Panc1 (cell line): ENCODE results near the gene SPRING1. TPM values are rescaled to one million over a fixed set of nuclear protein-coding genes. Genes with fewer than 3 reads are reported as not detected.

Experiments
- ATAC-seq: fragments of 200-7000 bp; cut with Tn5 transposase; 2 replicates; pipeline ENCODE4 v1.9.1; 2020; ENCODE audit warnings: mild to moderate bottlenecking, moderate library complexity
- BruUV-seq: library from RNA; stranded (reverse); fragments of 400-500 nt; replicated peaks from 2 replicates; lab custom pipeline; 2021; lab: Mats Ljungman, UMichigan
- CTCF ChIA-PET: fragments of 300-600 bp; sonication (Branson Sonifier 250); formaldehyde crosslinking; loops from one replicate; lab custom pipeline; 2022; ENCODE audit warnings: antibody characterized with exemption; lab: Charles Lee
- POLR2A ChIA-PET: fragments of 300-600 bp; sonication (Branson Sonifier 250); formaldehyde crosslinking; loops from one replicate; lab custom pipeline; 2022; ENCODE audit warnings: antibody characterized with exemption; lab: Charles Lee
- DNase-seq: peaks from one replicate; pipeline ENCODE4 v3.0.0-alpha.2; 2010; ENCODE audit warnings: low read depth, low spot score
- H3K27ac ChIP-seq: 2 replicates; pipeline ENCODE4 v1.5.1; 2011; ENCODE audit warnings: mild to moderate bottlenecking, low read length, inconsistent platforms
- H3K27me3 ChIP-seq: fragments of 200-500 bp; sonication (Bioruptor generic); 2 replicates; pipeline ENCODE4 v1.6.0; 2014; ENCODE audit warnings: low read length, inconsistent platforms; ENCODE audit not compliant: control insufficient read depth, insufficient read depth
- H3K36me3 ChIP-seq: fragments of 200-500 bp; sonication (Bioruptor generic); 2 replicates; pipeline ENCODE4 v1.5.1; 2014; ENCODE audit warnings: inconsistent platforms, mild to moderate bottlenecking, low read length, moderate library complexity; ENCODE audit not compliant: control insufficient read depth, insufficient read depth
- H3K4me1 ChIP-seq: 2 replicates; pipeline ENCODE4 v1.5.1; 2011; ENCODE audit warnings: inconsistent platforms, mild to moderate bottlenecking, low read length, moderate library complexity; ENCODE audit not compliant: control insufficient read depth, insufficient read depth
- H3K4me3 ChIP-seq, 2 experiments: 2 replicates each; pipeline ENCODE4 v1.5.1; 2011 to 2012; ENCODE audit warnings: low read depth in 2 of 2, low read length in 2 of 2, mild to moderate bottlenecking in 2 of 2, inconsistent platforms in 1 of 2, moderate library complexity in 1 of 2
- H3K9me3 ChIP-seq: fragments of 200-500 bp; sonication (Bioruptor generic); 2 replicates; pipeline ENCODE4 v1.5.1; 2014; ENCODE audit warnings: low read depth, mild to moderate bottlenecking, inconsistent platforms, low read length, moderate library complexity; ENCODE audit not compliant: control insufficient read depth, insufficient read depth
- CTCF ChIP-seq: fragments of 450-650 bp; IDR thresholded peaks from 2 replicates; pipeline ENCODE4 v1.5.1; 2017; ENCODE audit warnings: mild to moderate bottlenecking
- POLR2AphosphoS5 ChIP-seq: IDR thresholded peaks from 2 replicates; pipeline ENCODE4 v1.6.1; 2012; ENCODE audit warnings: mild to moderate bottlenecking, low read depth, low read length, moderate library complexity
- REST ChIP-seq, 2 experiments: IDR thresholded peaks; 2 replicates each; pipeline ENCODE4 v1.6.1; 2011 to 2012; ENCODE audit warnings: low read depth in 2 of 2, control low read depth in 1 of 2, low read length in 1 of 2, mild to moderate bottlenecking in 1 of 2, moderate library complexity in 1 of 2; ENCODE audit not compliant: insufficient read depth in 1 of 2
- SIN3A ChIP-seq: IDR thresholded peaks from 2 replicates; pipeline ENCODE4 v1.6.1; 2012; ENCODE audit warnings: low read depth, mild to moderate bottlenecking, low read length, moderate library complexity, borderline replicate concordance; ENCODE audit not compliant: insufficient read depth
- TCF7L2 ChIP-seq: IDR thresholded peaks from 2 replicates; pipeline ENCODE4 v1.6.1; 2011; ENCODE audit warnings: mild to moderate bottlenecking, low read depth, low read length, inconsistent platforms
- in situ Hi-C: cut with HindIII; loops from 2 replicates; pipeline ENCODE4 v1.10.0; 2016; ENCODE audit warnings: low sequenced_read_pairs, low pct_unique_long_range_greater_than_20kb
- intact Hi-C: fragments of 100-400 bp; cut with micrococcal nuclease; formaldehyde crosslinking; loops from one replicate; pipeline ENCODE4 v1.10.0; 2022; ENCODE audit not compliant: unreplicated experiment
- total RNA-seq: library from RNA; stranded (reverse); gene quantifications from one replicate; pipeline ENCODE4 v1.2.1, GENCODE V29; 2021; ENCODE audit not compliant: unreplicated experiment

The SPRING1 gene
- total RNA-seq, 1 experiment from 2014 or later, result 71.1 TPM

GRCh38 chr12:116708826-116709756 lies 28.8 kb downstream of the SPRING1 start:
- DNase-seq, result peak; percentile 7
- H3K9me3 ChIP-seq, result no peaks in the 10 kb centered on the region
- peak overlapping the region; percentile 13 to 41 for H3K4me3 ChIP-seq
- ChIA-PET POLR2A (interaction anchor here (0.5 kb wide), 1 partner anchor 362 kb away, joined by 4 read pairs; no protein-coding TSS in a partner anchor), CTCF (interaction anchor here (0.5 to 1.0 kb wide), 11 partner anchors 64 to 852 kb away, joined by 3 to 7 read pairs (median 4); no protein-coding TSS in a partner anchor)
- no TSS peak for BruUV-seq
- no peaks in the 10 kb centered on the region; the same call in 1 of the 2 replicates for H3K27me3 ChIP-seq
- ATAC-seq, result peak; percentile 94
- peaks cover 14% of the 10 kb centered on the region; the same call in 1 of the 2 replicates for H3K4me1 ChIP-seq
- H3K27ac ChIP-seq, result no peak overlapping the region
- intact Hi-C loops (loop anchor here (10.0 kb wide), 2 partner anchors 316 to 764 kb away; no protein-coding TSS in a partner anchor), in situ Hi-C loops (no loop called here)
- no peaks in the 10 kb centered on the region for H3K36me3 ChIP-seq
- TF ChIP-seq POLR2AphosphoS5, result no peak
- peak; percentile 81 for TF ChIP-seq CTCF

- POLR2A ChIA-PET, result no interaction called here
Observed at GRCh38 chr12:116707751-116708150, 30.1 kb downstream of the SPRING1 start.

More at GRCh38 chr12:116707751-116708150, 30.1 kb downstream of the SPRING1 start:
- no TSS peak for BruUV-seq
- Histone ChIP-seq H3K4me3 (no peak overlapping the region), H3K36me3 (no peaks in the 10 kb centered on the region), H3K27me3 (no peaks in the 10 kb centered on the region; the same call in 1 of the 2 replicates), H3K9me3 (no peaks in the 10 kb centered on the region), H3K4me1 (peaks cover 14% of the 10 kb centered on the region; the same call in 1 of the 2 replicates), H3K27ac (no peak overlapping the region)
- in situ Hi-C loops, result no loop called here
- intact Hi-C loops, result loop anchor here (10.0 kb wide), 2 partner anchors 317 to 763 kb away; no protein-coding TSS in a partner anchor
- CTCF ChIA-PET, result interaction anchor here (0.7 kb wide), 1 partner anchor 280 kb away, joined by 4 read pairs; no protein-coding TSS in a partner anchor
- no peak for ATAC-seq
- TF ChIP-seq SIN3A (no peak), TCF7L2 (no peak), CTCF (no peak), POLR2AphosphoS5 (no peak), REST (IDR thresholded peaks at IDR 0.05; ENCODE audit: insufficient read depth in 1 of 2, low read depth in 2 of 2, low read length in 1 of 2) (no peak)
- DNase-seq, result no peak
